SK-N-MC (cell line): ENCODE data around the gene ITGB2.
"Not testable (repeated sequence)": the region's sequence is repeated elsewhere in the genome, so short reads cannot be mapped to it uniquely, and the experiment has no call there.

ENCODE experiments used
- DNase-seq: peaks from one replicate; pipeline ENCODE4 v3.0.0-alpha.2; 2011; ENCODE audit warnings: low read depth, low spot score
- H3K27ac ChIP-seq: fragments of 200-600 bp; sonication (generic); 2 replicates; pipeline ENCODE4 v1.5.1; 2016; ENCODE audit warnings: mixed run types
- H3K36me3 ChIP-seq: fragments of 200-600 bp; sonication (generic); 2 replicates; pipeline ENCODE4 v1.6.1; 2017; ENCODE audit warnings: antibody characterized with exemption, low read length, mixed read lengths; ENCODE audit not compliant: insufficient read depth
- H3K4me3 ChIP-seq: fragments of 200-600 bp; sonication (generic); 2 replicates; pipeline ENCODE4 v1.5.1; 2016
- H3K9ac ChIP-seq: fragments of 200-600 bp; sonication (generic); 2 replicates; pipeline ENCODE4 v1.8.0; 2017; ENCODE audit warnings: mixed run types, mixed read lengths; ENCODE audit not compliant: insufficient read length
- H3K9me3 ChIP-seq: fragments of 200-600 bp; sonication (generic); 2 replicates; pipeline ENCODE4 v1.6.1; 2017; ENCODE audit warnings: low read depth, mild to moderate bottlenecking, antibody characterized with exemption, low read length, moderate library complexity, mixed read lengths
- EZH2 ChIP-seq: fragments of 200-600 bp; sonication (generic); IDR thresholded peaks from one replicate; pipeline ENCODE4 v1.6.1; 2017; ENCODE audit warnings: antibody characterized with exemption
- FOXP2 ChIP-seq: optimal IDR thresholded peaks from 2 replicates; pipeline ENCODE3; 2011; ENCODE audit warnings: mild to moderate bottlenecking, moderate library complexity; ENCODE audit not compliant: insufficient read depth; ENCODE audit errors: extremely low read length, control extremely low read depth
- POLR2AphosphoS5 ChIP-seq: IDR thresholded peaks from 2 replicates; pipeline ENCODE4 v1.6.1; 2012; ENCODE audit warnings: mild to moderate bottlenecking, low read depth, low read length, borderline replicate concordance

Gene ITGB2

DNA sequence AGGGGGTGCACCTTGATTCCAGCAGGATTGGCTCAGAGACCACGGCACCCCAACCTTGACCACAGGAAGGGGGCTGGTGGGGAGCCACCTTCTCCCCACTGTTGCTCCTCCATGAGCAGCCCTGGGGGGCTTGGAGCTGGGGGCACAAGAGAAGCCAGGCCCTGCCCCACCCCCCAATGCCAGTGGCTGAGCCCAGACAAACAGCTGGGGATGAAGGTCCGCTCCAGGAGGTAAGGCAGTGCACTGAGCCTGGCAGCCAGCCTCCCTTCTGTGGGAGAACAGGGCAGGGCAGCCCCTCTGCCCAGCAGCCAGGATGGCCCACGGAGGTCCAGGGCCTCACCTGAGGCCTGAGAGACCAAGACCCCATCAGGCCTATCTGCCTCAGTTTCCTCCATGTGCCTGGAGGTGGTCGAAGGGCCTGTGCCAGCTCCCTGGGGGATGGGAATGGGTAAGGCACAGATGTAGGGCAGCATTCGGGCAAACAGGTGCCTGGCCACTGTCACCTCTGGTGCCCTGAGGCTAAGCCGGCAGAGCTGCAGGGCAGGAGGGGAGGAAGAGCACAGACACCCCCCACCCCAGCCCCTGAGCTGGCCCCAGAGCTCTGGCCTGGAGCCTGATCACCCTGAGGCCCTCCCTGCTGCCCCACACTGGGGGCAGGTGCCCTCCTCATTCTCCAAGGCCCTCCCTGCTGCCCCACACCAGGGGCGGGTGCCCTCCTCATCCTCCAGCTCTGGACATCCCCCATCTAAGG lies 7.1 kb downstream of the ITGB2 start:
- DNase-seq: no peak
- Histone ChIP-seq H3K36me3 (no peaks in the 10 kb centered on the region), H3K27ac (no peak overlapping the region), H3K9me3 (no peaks in the 10 kb centered on the region), H3K9ac (no peak overlapping the region), H3K4me3 (no peak overlapping the region)
- TF ChIP-seq POLR2AphosphoS5 (no peak), FOXP2 (no peak), EZH2 (no peak)

DNA sequence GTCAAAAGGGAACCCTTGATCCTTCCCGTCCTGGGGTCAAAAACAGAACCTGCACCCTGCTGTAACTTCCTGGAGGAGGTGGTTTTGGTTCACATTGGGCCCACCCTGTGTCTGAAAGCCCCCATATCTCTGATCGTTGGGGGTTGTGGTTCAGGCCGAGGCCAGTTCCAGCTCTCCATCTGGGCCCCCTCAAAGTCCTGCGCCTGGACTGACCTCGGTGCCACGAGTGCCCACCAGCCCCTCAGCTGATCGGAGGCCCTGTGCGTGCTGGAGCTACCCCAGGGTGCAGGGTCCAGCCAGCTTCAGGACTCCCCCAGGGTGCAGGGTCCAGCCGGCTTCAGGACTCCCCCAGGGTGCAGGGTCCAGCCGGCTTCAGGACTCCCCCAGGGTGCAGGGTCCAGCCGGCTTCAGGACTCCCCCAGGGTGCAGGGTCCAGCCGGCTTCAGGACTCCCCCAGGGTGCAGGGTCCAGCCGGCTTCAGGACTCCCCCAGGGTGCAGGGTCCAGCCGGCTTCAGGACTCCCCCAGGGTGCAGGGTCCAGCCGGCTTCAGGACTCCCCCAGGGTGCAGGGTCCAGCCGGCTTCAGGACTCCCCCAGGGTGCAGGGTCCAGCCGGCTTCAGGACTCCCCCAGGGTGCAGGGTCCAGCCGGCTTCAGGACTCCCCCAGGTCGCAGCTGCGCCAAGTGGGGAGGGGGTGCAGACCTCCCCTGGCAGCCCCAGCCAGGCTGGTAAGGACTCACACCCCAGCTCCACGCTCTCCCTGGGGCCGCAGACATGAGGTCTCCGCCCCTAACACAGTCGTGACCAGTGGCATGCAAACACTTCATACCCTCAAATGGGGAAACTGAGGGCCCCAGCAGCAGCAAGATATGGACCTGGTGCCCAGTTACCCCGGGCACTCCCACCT lies 7.9 kb downstream of the ITGB2 start:
- peak overlapping the region; percentile 54; the same call in 1 of the 2 replicates for H3K27ac ChIP-seq
- H3K4me3 ChIP-seq, H3K9ac ChIP-seq, H3K36me3 ChIP-seq, H3K9me3 ChIP-seq, DNase-seq: not testable (repeated sequence)

DNA sequence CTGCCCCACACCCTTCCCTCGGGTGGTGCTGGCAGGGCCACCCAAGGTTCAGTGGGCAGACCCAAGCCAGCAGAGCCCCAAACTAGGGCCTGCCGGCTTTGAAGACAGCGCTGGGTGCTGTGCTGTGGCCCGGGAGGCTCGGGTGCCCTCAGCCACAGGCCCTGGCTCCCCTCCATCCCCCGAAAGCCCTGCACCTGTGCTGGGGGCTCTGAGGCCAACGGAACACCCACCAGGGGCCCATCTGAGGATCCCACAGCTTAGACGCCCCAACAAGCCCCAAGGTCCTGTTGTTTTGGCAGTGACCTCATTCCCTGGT lies 8.6 kb downstream of the ITGB2 start:
- TF ChIP-seq FOXP2: no peak
- no peak for TF ChIP-seq EZH2
- TF ChIP-seq POLR2AphosphoS5: no peak
- H3K9me3 ChIP-seq: no peaks in the 10 kb centered on the region
- no peaks in the 10 kb centered on the region for H3K36me3 ChIP-seq
- H3K9ac ChIP-seq: no peak overlapping the region
- DNase-seq: no peak
- peak overlapping the region; percentile 54; the same call in 1 of the 2 replicates for H3K27ac ChIP-seq
- H3K4me3 ChIP-seq: no peak overlapping the region

DNA sequence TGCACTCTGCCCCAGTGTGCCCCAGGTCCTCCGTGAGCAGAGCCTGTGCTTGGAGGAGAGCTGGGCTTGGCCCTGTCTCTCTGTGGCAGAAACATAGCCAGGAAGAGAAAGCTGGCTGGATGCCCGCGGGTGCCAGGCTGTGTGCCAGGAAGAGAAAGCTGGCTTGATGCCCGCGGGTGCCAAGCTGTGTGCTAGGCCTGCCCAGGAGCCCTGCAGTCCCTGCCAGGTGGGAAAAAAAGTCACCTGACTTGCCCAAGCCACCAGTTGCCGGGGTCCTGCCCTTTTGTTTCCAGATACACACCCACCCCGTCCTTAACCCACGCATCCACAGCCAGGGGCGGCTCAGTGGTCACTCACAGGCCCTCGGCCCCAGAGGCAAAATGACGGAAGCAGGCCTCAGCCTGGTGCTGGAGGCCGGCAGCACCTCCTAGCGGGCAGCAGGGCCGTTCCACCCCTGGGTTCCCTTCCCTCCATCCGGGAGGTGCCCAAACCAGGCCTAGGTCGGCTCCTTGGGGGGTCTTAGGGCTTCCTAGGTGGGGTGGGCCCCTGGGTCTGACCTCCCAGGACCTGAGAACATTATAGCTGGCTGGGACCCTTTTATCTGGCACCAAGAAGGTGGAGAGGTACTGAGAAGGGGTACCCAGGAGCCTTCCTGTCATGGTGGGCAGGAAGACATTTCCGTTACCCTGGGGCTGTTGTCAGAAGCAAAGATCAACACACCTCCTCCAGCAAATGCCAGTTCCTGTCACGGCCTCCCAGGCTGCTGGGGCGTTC lies 9.1 kb downstream of the ITGB2 start:
- no peak for DNase-seq
- TF ChIP-seq POLR2AphosphoS5: no peak
- TF ChIP-seq EZH2: no peak
- no peak for TF ChIP-seq FOXP2
- Histone ChIP-seq H3K27ac (peak overlapping the region; percentile 54; the same call in 1 of the 2 replicates), H3K36me3 (no peaks in the 10 kb centered on the region), H3K9me3 (no peaks in the 10 kb centered on the region), H3K4me3 (no peak overlapping the region), H3K9ac (peak overlapping the region; percentile 32)

DNA sequence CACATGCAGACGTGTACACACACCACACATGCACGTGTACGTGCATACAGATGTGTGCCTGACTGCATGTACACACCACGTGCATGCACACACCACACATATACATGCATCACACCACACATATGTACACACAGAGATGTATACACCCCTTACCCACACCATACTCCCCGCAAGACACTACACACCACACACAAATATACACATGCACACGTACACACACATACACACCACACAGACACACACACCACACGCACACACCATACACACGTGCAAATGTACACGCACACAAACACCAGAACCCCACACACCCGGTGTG lies 9.7 kb downstream of the ITGB2 start:
- no peak for TF ChIP-seq EZH2
- no peak for TF ChIP-seq FOXP2
- no peak for TF ChIP-seq POLR2AphosphoS5
- Histone ChIP-seq H3K9me3 (no peaks in the 10 kb centered on the region), H3K4me3 (no peak overlapping the region), H3K9ac (no peak overlapping the region), H3K36me3 (no peaks in the 10 kb centered on the region), H3K27ac (peak overlapping the region; percentile 50; the same call in 1 of the 2 replicates)
- DNase-seq: no peak

DNA sequence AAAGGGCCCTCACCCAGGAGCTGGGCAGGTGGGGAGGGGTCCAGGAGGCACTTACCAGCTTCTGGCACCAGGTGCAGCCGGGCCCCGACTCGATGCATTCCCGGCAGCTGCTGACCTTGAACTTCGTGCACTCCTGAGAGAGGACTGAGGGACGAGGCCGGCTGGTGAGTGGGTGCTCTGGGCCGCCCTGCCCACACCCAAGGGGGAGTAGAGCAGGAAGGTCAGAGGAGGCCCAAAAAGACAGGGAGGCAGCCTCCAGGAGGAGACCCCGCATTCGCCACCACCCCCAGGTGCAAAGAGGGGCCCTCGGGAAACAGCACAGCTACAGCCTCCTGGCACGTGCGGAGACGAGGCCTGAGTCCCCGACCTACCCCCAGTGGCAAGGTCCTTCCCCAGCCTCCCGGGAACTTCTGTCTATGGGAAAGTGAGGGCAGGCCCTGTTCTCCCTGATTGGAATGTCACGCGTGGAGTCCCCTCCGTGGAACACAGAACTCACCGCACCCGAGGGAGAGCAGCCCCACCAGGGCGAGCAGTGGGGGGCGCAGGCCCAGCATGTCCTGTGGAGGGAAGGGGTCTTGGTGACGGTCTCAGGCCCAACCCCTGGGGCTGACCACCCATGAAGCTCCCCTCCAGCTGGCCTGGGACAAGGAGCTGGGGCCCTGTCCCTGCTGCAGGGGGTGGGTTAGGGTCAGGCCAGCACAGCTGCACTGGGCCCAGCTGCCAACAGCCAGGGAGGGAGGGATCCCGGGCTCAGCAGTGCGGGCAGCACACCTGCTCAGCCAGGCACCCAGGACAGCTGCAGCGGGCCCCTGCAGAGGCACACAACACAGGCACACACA lies 10.3 kb downstream of the ITGB2 start:
- peak overlapping the region; percentile 38; the same call in 1 of the 2 replicates for H3K27ac ChIP-seq
- TF ChIP-seq FOXP2 (no peak), EZH2 (no peak), POLR2AphosphoS5 (no peak)
- no peak overlapping the region for H3K4me3 ChIP-seq
- H3K9me3 ChIP-seq: no peaks in the 10 kb centered on the region
- no peak overlapping the region for H3K9ac ChIP-seq
- DNase-seq: no peak
- H3K36me3 ChIP-seq: no peaks in the 10 kb centered on the region

DNA sequence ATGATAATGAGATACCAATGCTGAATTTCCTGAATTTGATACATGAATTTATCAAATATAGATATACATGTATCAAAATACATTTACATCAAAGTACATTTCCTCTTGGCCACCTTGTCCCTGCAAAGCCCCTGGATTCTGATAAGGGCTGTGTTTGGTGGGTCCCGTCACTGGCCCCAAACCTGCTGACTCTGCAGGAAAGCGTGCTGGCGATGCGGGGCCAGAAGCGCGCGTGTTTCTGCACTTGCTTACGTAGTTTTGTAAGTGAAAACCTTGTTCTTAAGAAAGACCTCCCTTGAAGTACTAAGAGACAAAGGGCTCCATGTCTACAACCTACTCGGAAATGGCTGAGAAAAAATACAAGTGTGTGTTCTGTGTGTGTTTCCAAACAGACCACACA lies 11.0 kb downstream of the ITGB2 start:
- TF ChIP-seq POLR2AphosphoS5: no peak
- no peak for TF ChIP-seq EZH2
- TF ChIP-seq FOXP2: no peak
- Histone ChIP-seq H3K9me3 (no peaks in the 10 kb centered on the region), H3K9ac (no peak overlapping the region), H3K4me3 (no peak overlapping the region), H3K36me3 (no peaks in the 10 kb centered on the region), H3K27ac (peak overlapping the region; percentile 38; the same call in 1 of the 2 replicates)
- DNase-seq: no peak

DNA sequence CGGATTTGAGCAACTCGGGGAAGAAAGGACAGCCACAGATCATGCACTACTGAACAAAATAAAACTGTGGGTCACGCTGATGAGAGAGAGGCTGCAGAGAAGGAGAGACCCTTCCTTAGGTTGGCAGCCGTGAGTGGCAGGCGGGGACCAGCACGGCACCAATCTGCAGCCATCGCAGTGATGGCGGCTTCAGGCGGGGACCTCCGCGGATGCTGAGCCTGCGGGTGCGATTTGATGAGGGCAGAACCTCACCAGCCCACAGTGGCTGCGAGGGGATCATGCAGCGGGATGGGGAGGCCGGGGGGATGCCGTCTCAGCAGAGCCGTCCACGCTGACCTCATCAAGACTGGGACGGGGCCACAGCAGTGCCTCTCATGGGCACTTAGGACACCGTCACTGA lies 11.8 kb downstream of the ITGB2 start:
- Histone ChIP-seq H3K9me3 (no peaks in the 10 kb centered on the region), H3K27ac (no peak overlapping the region), H3K36me3 (no peaks in the 10 kb centered on the region), H3K9ac (no peak overlapping the region), H3K4me3 (no peak overlapping the region)
- no peak for TF ChIP-seq POLR2AphosphoS5
- no peak for TF ChIP-seq EZH2
- TF ChIP-seq FOXP2: no peak
- DNase-seq: no peak
